Measurements from ENCODE around the gene ARHGEF11. TPM values are rescaled to one million over a fixed set of nuclear protein-coding genes. Genes with fewer than 3 reads are reported as not detected.

Gene ARHGEF11
- total RNA-seq, 1 experiment from 2014 or later = 55.5 TPM

- BruUV-seq (replicated peaks) = no TSS peak
- H3K27me3 ChIP-seq (ENCODE audit: control insufficient read depth, insufficient read depth, low read length) = no peaks in the 10 kb centered on the region
- H3K36me3 ChIP-seq (ENCODE audit: control insufficient read depth, insufficient read depth, low read length) = peaks cover 17% of the 10 kb centered on the region
- ChIA-PET POLR2A (no interaction called here), CTCF (no interaction called here)
- TF ChIP-seq REST (IDR thresholded peaks at IDR 0.05; ENCODE audit: insufficient read depth in 1 of 2, low read depth in 2 of 2, low read length in 1 of 2) (no peak), CTCF (IDR thresholded peaks at IDR 0.05) (no peak)
- DNase-seq (ENCODE audit: low read depth, low spot score) = no peak
- H3K4me3 ChIP-seq (ENCODE audit: low read depth in 2 of 2, low read length in 2 of 2) = no peak overlapping the region
- in situ Hi-C loops (cut with HindIII; ENCODE audit: low pct_unique_long_range_greater_than_20kb, low sequenced_read_pairs) = no loop called here
- no peaks in the 10 kb centered on the region for H3K9me3 ChIP-seq (ENCODE audit: control insufficient read depth, insufficient read depth, low read depth, low read length)
- intact Hi-C loops (cut with micrococcal nuclease; ENCODE audit: unreplicated experiment) = no loop called here
- H3K4me1 ChIP-seq (ENCODE audit: control insufficient read depth, insufficient read depth, low read length) = no peaks in the 10 kb centered on the region
- H3K27ac ChIP-seq (ENCODE audit: low read length) = no peak overlapping the region
- ATAC-seq = no peak
Measured at GRCh38 chr1:156964441-156964840, 81.1 kb downstream of the ARHGEF11 start.

GRCh38 chr1:156963621-156964020, 81.9 kb downstream of the ARHGEF11 start:
- BruUV-seq (replicated peaks) = no TSS peak
- intact Hi-C loops (cut with micrococcal nuclease; ENCODE audit: unreplicated experiment) (no loop called here), in situ Hi-C loops (cut with HindIII; ENCODE audit: low pct_unique_long_range_greater_than_20kb, low sequenced_read_pairs) (no loop called here)
- ATAC-seq = no peak
- H3K36me3 ChIP-seq (ENCODE audit: control insufficient read depth, insufficient read depth, low read length) = peaks cover 20% of the 10 kb centered on the region
- DNase-seq (ENCODE audit: low read depth, low spot score) = no peak
- no peak overlapping the region for H3K4me3 ChIP-seq (ENCODE audit: low read depth in 2 of 2, low read length in 2 of 2)
- no peaks in the 10 kb centered on the region for H3K4me1 ChIP-seq (ENCODE audit: control insufficient read depth, insufficient read depth, low read length)
- TF ChIP-seq CTCF (IDR thresholded peaks at IDR 0.05) (no peak), REST (IDR thresholded peaks at IDR 0.05; ENCODE audit: insufficient read depth in 1 of 2, low read depth in 2 of 2, low read length in 1 of 2) (no peak)
- ChIA-PET POLR2A (no interaction called here), CTCF (no interaction called here)
- H3K27me3 ChIP-seq (ENCODE audit: control insufficient read depth, insufficient read depth, low read length) = no peaks in the 10 kb centered on the region
- H3K27ac ChIP-seq (ENCODE audit: low read length) = no peak overlapping the region
- no peaks in the 10 kb centered on the region for H3K9me3 ChIP-seq (ENCODE audit: control insufficient read depth, insufficient read depth, low read depth, low read length)
